Stimulated activated effector memory CD8-positive, alpha-beta T cell treated with anti-CD3 and anti-CD28 coated beads, Interleukin-12 subunit alpha, Interleukin-12 subunit beta, amount 100 ng/mL, for 72 hours (primary cell): Measurements from ENCODE around the gene MYPN.
A peak's percentile ranks its signal among the peaks of the same experiment; 100 is the strongest.
"Not testable (repeated sequence)": the region's sequence is repeated elsewhere in the genome, so short reads cannot be mapped to it uniquely, and the experiment has no call there.

Source experiments
- ATAC-seq: fragments of 150-1000 bp; cut with Tn5 transposase; 2 replicates; pipeline ENCODE4 v1.10.0; 2021
- DNase-seq, 2 donors: peaks; one replicate each; pipeline ENCODE4 v3.0.0; 2021 to 2022; ENCODE audit warnings: low spot score in 2 of 2
- H3K27ac Mint-ChIP-seq: one replicate; pipeline ENCODE4 v1.8.0; 2022; ENCODE audit warnings: mild to moderate bottlenecking, mixed read lengths
- H3K36me3 Mint-ChIP-seq: one replicate; pipeline ENCODE4 v1.8.0; 2022; ENCODE audit warnings: mild to moderate bottlenecking, mixed read lengths
- H3K4me1 Mint-ChIP-seq: one replicate; pipeline ENCODE4 v1.8.0; 2022; ENCODE audit warnings: mixed read lengths
- H3K4me3 Mint-ChIP-seq: one replicate; pipeline ENCODE4 v1.8.0; 2022; ENCODE audit warnings: mild to moderate bottlenecking, mixed read lengths
- H3K9me3 Mint-ChIP-seq: one replicate; pipeline ENCODE4 v1.8.0; 2022; ENCODE audit warnings: mixed read lengths

MYPN gene

GRCh38 chr10:68167586-68168189, 58.4 kb downstream of the MYPN start:
- ATAC-seq (no peak), DNase-seq (no peak)
- Mint-ChIP-seq H3K4me1 (peaks cover 7% of the 10 kb centered on the region), H3K4me3 (no peak overlapping the region), H3K36me3 (no peaks in the 10 kb centered on the region), H3K27ac (no peak overlapping the region), H3K9me3 (no peaks in the 10 kb centered on the region)

GRCh38 chr10:68171539-68172080, 62.3 kb downstream of the MYPN start:
- H3K27ac Mint-ChIP-seq = no peak overlapping the region
- H3K4me1 Mint-ChIP-seq = no peaks in the 10 kb centered on the region
- H3K4me3 Mint-ChIP-seq = no peak overlapping the region
- H3K36me3 Mint-ChIP-seq = no peaks in the 10 kb centered on the region
- DNase-seq (no peak), ATAC-seq (no peak)
- no peaks in the 10 kb centered on the region for H3K9me3 Mint-ChIP-seq

GRCh38 chr10:68172324-68172723, 63.0 kb downstream of the MYPN start:
- no peaks in the 10 kb centered on the region for H3K36me3 Mint-ChIP-seq
- no peak overlapping the region for H3K4me3 Mint-ChIP-seq
- no peak for DNase-seq
- H3K27ac Mint-ChIP-seq = no peak overlapping the region
- H3K9me3 Mint-ChIP-seq = no peaks in the 10 kb centered on the region
- no peak for ATAC-seq
- no peaks in the 10 kb centered on the region for H3K4me1 Mint-ChIP-seq

- no peak overlapping the region for H3K27ac Mint-ChIP-seq
Measured at GRCh38 chr10:68175949-68176348, 66.7 kb downstream of the MYPN start.

GRCh38 chr10:68176797-68177196, 67.5 kb downstream of the MYPN start:
- no peak overlapping the region for H3K27ac Mint-ChIP-seq

More at GRCh38 chr10:68175949-68176348, 66.7 kb downstream of the MYPN start:
- H3K9me3 Mint-ChIP-seq = no peaks in the 10 kb centered on the region
- no peaks in the 10 kb centered on the region for H3K4me1 Mint-ChIP-seq
- ATAC-seq (no peak), DNase-seq (no peak)
- H3K36me3 Mint-ChIP-seq = no peaks in the 10 kb centered on the region
- H3K4me3 Mint-ChIP-seq = no peak overlapping the region

GRCh38 chr10:68178592-68178991, 69.3 kb downstream of the MYPN start:
- Mint-ChIP-seq H3K27ac (no peak overlapping the region), H3K4me3 (no peak overlapping the region), H3K4me1 (no peaks in the 10 kb centered on the region), H3K36me3 (no peaks in the 10 kb centered on the region), H3K9me3 (no peaks in the 10 kb centered on the region)
- DNase-seq (no peak), ATAC-seq (no peak)

More at GRCh38 chr10:68176797-68177196, 67.5 kb downstream of the MYPN start:
- Mint-ChIP-seq H3K4me3 (no peak overlapping the region), H3K9me3 (no peaks in the 10 kb centered on the region), H3K36me3 (no peaks in the 10 kb centered on the region), H3K4me1 (no peaks in the 10 kb centered on the region)
- ATAC-seq (no peak), DNase-seq (no peak)

GRCh38 chr10:68179016-68179415, 69.7 kb downstream of the MYPN start:
- ATAC-seq = no peak
- DNase-seq = no peak
- Mint-ChIP-seq H3K4me3 (no peak overlapping the region), H3K9me3 (no peaks in the 10 kb centered on the region), H3K36me3 (no peaks in the 10 kb centered on the region), H3K27ac (no peak overlapping the region), H3K4me1 (no peaks in the 10 kb centered on the region)

- no peaks in the 10 kb centered on the region for H3K9me3 Mint-ChIP-seq
- H3K36me3 Mint-ChIP-seq = no peaks in the 10 kb centered on the region
- no peaks in the 10 kb centered on the region for H3K4me1 Mint-ChIP-seq
- DNase-seq = no peak
- H3K4me3 Mint-ChIP-seq = no peak overlapping the region
- ATAC-seq = no peak
- H3K27ac Mint-ChIP-seq = no peak overlapping the region
Measured at GRCh38 chr10:68180490-68180889, 71.2 kb downstream of the MYPN start.

- Mint-ChIP-seq H3K36me3 (no peaks in the 10 kb centered on the region), H3K4me3 (no peak overlapping the region), H3K9me3 (no peaks in the 10 kb centered on the region), H3K27ac (no peak overlapping the region), H3K4me1 (no peaks in the 10 kb centered on the region)
- no peak for ATAC-seq
- DNase-seq = no peak
Measured at GRCh38 chr10:68184546-68184945, 75.3 kb downstream of the MYPN start.

GRCh38 chr10:68185085-68185484, 75.8 kb downstream of the MYPN start:
- DNase-seq (no peak), ATAC-seq (no peak)
- Mint-ChIP-seq H3K4me3 (no peak overlapping the region), H3K27ac (no peak overlapping the region), H3K9me3 (no peaks in the 10 kb centered on the region), H3K4me1 (no peaks in the 10 kb centered on the region), H3K36me3 (no peaks in the 10 kb centered on the region)

- no peak overlapping the region for H3K27ac Mint-ChIP-seq
- no peaks in the 10 kb centered on the region for H3K9me3 Mint-ChIP-seq
- H3K36me3 Mint-ChIP-seq = no peaks in the 10 kb centered on the region
- no peak for DNase-seq
- H3K4me3 Mint-ChIP-seq = no peak overlapping the region
- H3K4me1 Mint-ChIP-seq = no peaks in the 10 kb centered on the region
- no peak for ATAC-seq
Measured at GRCh38 chr10:68188835-68189234, 79.5 kb downstream of the MYPN start.

GRCh38 chr10:68192113-68192512, 82.8 kb downstream of the MYPN start:
- no peak for DNase-seq
- no peak for ATAC-seq
- Mint-ChIP-seq H3K4me3 (no peak overlapping the region), H3K27ac (no peak overlapping the region), H3K36me3 (no peaks in the 10 kb centered on the region), H3K4me1 (no peaks in the 10 kb centered on the region), H3K9me3 (no peaks in the 10 kb centered on the region)

- Mint-ChIP-seq H3K36me3 (no peaks in the 10 kb centered on the region), H3K9me3 (no peaks in the 10 kb centered on the region), H3K4me3 (no peak overlapping the region), H3K27ac (no peak overlapping the region), H3K4me1 (no peaks in the 10 kb centered on the region)
- ATAC-seq = no peak
- no peak for DNase-seq
Measured at GRCh38 chr10:68194290-68194689, 85.0 kb downstream of the MYPN start.

GRCh38 chr10:68195776-68196175, 86.5 kb downstream of the MYPN start:
- not testable (repeated sequence) for DNase-seq, H3K9me3 Mint-ChIP-seq, H3K27ac Mint-ChIP-seq, H3K36me3 Mint-ChIP-seq, ATAC-seq, H3K4me1 Mint-ChIP-seq, H3K4me3 Mint-ChIP-seq

GRCh38 chr10:68196701-68197100, 87.4 kb downstream of the MYPN start:
- Mint-ChIP-seq H3K4me1 (no peaks in the 10 kb centered on the region), H3K9me3 (no peaks in the 10 kb centered on the region), H3K36me3 (no peaks in the 10 kb centered on the region), H3K4me3 (no peak overlapping the region), H3K27ac (no peak overlapping the region)
- DNase-seq (no peak), ATAC-seq (no peak)

- peak in 1 of 2 donors; percentile 49 for DNase-seq
- no peaks in the 10 kb centered on the region for H3K9me3 Mint-ChIP-seq
- ATAC-seq = peak; percentile 93
- no peak overlapping the region for H3K4me3 Mint-ChIP-seq
- peaks cover 6% of the 10 kb centered on the region for H3K4me1 Mint-ChIP-seq
- H3K36me3 Mint-ChIP-seq = no peaks in the 10 kb centered on the region
- H3K27ac Mint-ChIP-seq = no peak overlapping the region
Measured at GRCh38 chr10:68202960-68203353, 93.7 kb downstream of the MYPN start.
